ENCODE results near the gene PIP5K1B. TPM values are rescaled to one million over a fixed set of nuclear protein-coding genes. Genes with fewer than 3 reads are reported as not detected.

The PIP5K1B gene
- total RNA-seq, 1 experiment from 2014 or later: not detected

- no peak for DNase-seq
- Histone ChIP-seq H3K36me3 (ENCODE audit: insufficient read depth, low read length) (no peaks in the 10 kb centered on the region), H3K27ac (ENCODE audit: low read length) (no peak overlapping the region), H3K9me2 (replicated peaks; ENCODE audit: insufficient read depth, low read length) (no peaks in the 10 kb centered on the region), H3K4me3 (ENCODE audit: low read length) (no peak overlapping the region), H4K20me1 (ENCODE audit: insufficient read depth, low read depth, low read length) (no peaks in the 10 kb centered on the region), H3K9ac (ENCODE audit: low read length) (no peak overlapping the region), H3K79me2 (ENCODE audit: low read length) (no peaks in the 10 kb centered on the region), H3K27me3 (ENCODE audit: low read length) (no peaks in the 10 kb centered on the region), H3K4me2 (ENCODE audit: low read depth, low read length, poor library complexity, severe bottlenecking) (no peak overlapping the region), H3K9me3 (ENCODE audit: low read length) (no peaks in the 10 kb centered on the region), H2AFZ (ENCODE audit: low read length) (no peak overlapping the region), H3K4me1 (ENCODE audit: low read length) (no peaks in the 10 kb centered on the region)
Measured at GRCh38 chr9:68721666-68722330, 16.8 kb downstream of the PIP5K1B start.

- Histone ChIP-seq H3K4me2 (ENCODE audit: low read depth, low read length, poor library complexity, severe bottlenecking) (no peak overlapping the region), H3K79me2 (ENCODE audit: low read length) (no peaks in the 10 kb centered on the region), H3K9me2 (replicated peaks; ENCODE audit: insufficient read depth, low read length) (no peaks in the 10 kb centered on the region), H3K27me3 (ENCODE audit: low read length) (no peaks in the 10 kb centered on the region), H3K9ac (ENCODE audit: low read length) (no peak overlapping the region), H4K20me1 (ENCODE audit: insufficient read depth, low read depth, low read length) (no peaks in the 10 kb centered on the region), H3K4me3 (ENCODE audit: low read length) (no peak overlapping the region), H3K27ac (ENCODE audit: low read length) (no peak overlapping the region), H3K4me1 (ENCODE audit: low read length) (no peaks in the 10 kb centered on the region), H2AFZ (ENCODE audit: low read length) (no peak overlapping the region), H3K9me3 (ENCODE audit: low read length) (no peaks in the 10 kb centered on the region), H3K36me3 (ENCODE audit: insufficient read depth, low read length) (no peaks in the 10 kb centered on the region)
- DNase-seq: no peak
Measured at GRCh38 chr9:68725070-68725469, 20.0 kb downstream of the PIP5K1B start.

GRCh38 chr9:68726489-68726888, 21.4 kb downstream of the PIP5K1B start:
- H3K36me3 ChIP-seq (ENCODE audit: insufficient read depth, low read length): no peaks in the 10 kb centered on the region
- no peak overlapping the region for H3K27ac ChIP-seq (ENCODE audit: low read length)
- no peaks in the 10 kb centered on the region for H3K27me3 ChIP-seq (ENCODE audit: low read length)
- no peak for DNase-seq
- no peaks in the 10 kb centered on the region for H3K9me3 ChIP-seq (ENCODE audit: low read length)
- H4K20me1 ChIP-seq (ENCODE audit: insufficient read depth, low read depth, low read length): no peaks in the 10 kb centered on the region
- no peaks in the 10 kb centered on the region for H3K9me2 ChIP-seq (replicated peaks; ENCODE audit: insufficient read depth, low read length)
- no peaks in the 10 kb centered on the region for H3K4me1 ChIP-seq (ENCODE audit: low read length)
- no peak overlapping the region for H3K4me3 ChIP-seq (ENCODE audit: low read length)
- no peak overlapping the region for H3K9ac ChIP-seq (ENCODE audit: low read length)
- no peak overlapping the region for H3K4me2 ChIP-seq (ENCODE audit: low read depth, low read length, poor library complexity, severe bottlenecking)
- H2AFZ ChIP-seq (ENCODE audit: low read length): no peak overlapping the region
- no peaks in the 10 kb centered on the region for H3K79me2 ChIP-seq (ENCODE audit: low read length)

GRCh38 chr9:68727636-68728035, 22.6 kb downstream of the PIP5K1B start:
- Histone ChIP-seq H3K79me2 (ENCODE audit: low read length) (no peaks in the 10 kb centered on the region), H3K4me1 (ENCODE audit: low read length) (no peaks in the 10 kb centered on the region), H2AFZ (ENCODE audit: low read length) (no peak overlapping the region), H3K4me3 (ENCODE audit: low read length) (no peak overlapping the region), H3K9ac (ENCODE audit: low read length) (no peak overlapping the region), H3K9me2 (replicated peaks; ENCODE audit: insufficient read depth, low read length) (no peaks in the 10 kb centered on the region), H3K27me3 (ENCODE audit: low read length) (no peaks in the 10 kb centered on the region), H3K4me2 (ENCODE audit: low read depth, low read length, poor library complexity, severe bottlenecking) (no peak overlapping the region), H3K36me3 (ENCODE audit: insufficient read depth, low read length) (no peaks in the 10 kb centered on the region), H3K9me3 (ENCODE audit: low read length) (no peaks in the 10 kb centered on the region), H4K20me1 (ENCODE audit: insufficient read depth, low read depth, low read length) (no peaks in the 10 kb centered on the region), H3K27ac (ENCODE audit: low read length) (no peak overlapping the region)
- DNase-seq: no peak

GRCh38 chr9:68728731-68729130, 23.7 kb downstream of the PIP5K1B start:
- Histone ChIP-seq H3K9me3 (ENCODE audit: low read length) (no peaks in the 10 kb centered on the region), H3K79me2 (ENCODE audit: low read length) (no peaks in the 10 kb centered on the region), H3K9ac (ENCODE audit: low read length) (no peak overlapping the region), H4K20me1 (ENCODE audit: insufficient read depth, low read depth, low read length) (no peaks in the 10 kb centered on the region), H3K36me3 (ENCODE audit: insufficient read depth, low read length) (no peaks in the 10 kb centered on the region), H3K4me1 (ENCODE audit: low read length) (no peaks in the 10 kb centered on the region), H3K27me3 (ENCODE audit: low read length) (no peaks in the 10 kb centered on the region), H3K27ac (ENCODE audit: low read length) (no peak overlapping the region), H3K4me3 (ENCODE audit: low read length) (no peak overlapping the region), H2AFZ (ENCODE audit: low read length) (no peak overlapping the region), H3K4me2 (ENCODE audit: low read depth, low read length, poor library complexity, severe bottlenecking) (no peak overlapping the region), H3K9me2 (replicated peaks; ENCODE audit: insufficient read depth, low read length) (no peaks in the 10 kb centered on the region)
- DNase-seq: no peak

GRCh38 chr9:68730570-68731235, 25.7 kb downstream of the PIP5K1B start:
- Histone ChIP-seq H3K36me3 (ENCODE audit: insufficient read depth, low read length) (no peaks in the 10 kb centered on the region), H3K79me2 (ENCODE audit: low read length) (no peaks in the 10 kb centered on the region), H3K9ac (ENCODE audit: low read length) (no peak overlapping the region), H3K27ac (ENCODE audit: low read length) (no peak overlapping the region), H4K20me1 (ENCODE audit: insufficient read depth, low read depth, low read length) (no peaks in the 10 kb centered on the region), H3K9me3 (ENCODE audit: low read length) (no peaks in the 10 kb centered on the region), H3K4me3 (ENCODE audit: low read length) (no peak overlapping the region), H3K9me2 (replicated peaks; ENCODE audit: insufficient read depth, low read length) (no peaks in the 10 kb centered on the region), H3K4me2 (ENCODE audit: low read depth, low read length, poor library complexity, severe bottlenecking) (no peak overlapping the region), H3K27me3 (ENCODE audit: low read length) (no peaks in the 10 kb centered on the region), H2AFZ (ENCODE audit: low read length) (no peak overlapping the region), H3K4me1 (ENCODE audit: low read length) (no peaks in the 10 kb centered on the region)
- no peak for DNase-seq

- H3K27ac ChIP-seq (ENCODE audit: low read length): no peak overlapping the region
Measured at GRCh38 chr9:68731857-68732256, 26.8 kb downstream of the PIP5K1B start.

GRCh38 chr9:68732405-68733020, 27.5 kb downstream of the PIP5K1B start:
- H3K9ac ChIP-seq (ENCODE audit: low read length): no peak overlapping the region
- no peak overlapping the region for H3K27ac ChIP-seq (ENCODE audit: low read length)
- no peak overlapping the region for H2AFZ ChIP-seq (ENCODE audit: low read length)
- no peaks in the 10 kb centered on the region for H4K20me1 ChIP-seq (ENCODE audit: insufficient read depth, low read depth, low read length)
- H3K27me3 ChIP-seq (ENCODE audit: low read length): no peaks in the 10 kb centered on the region
- H3K4me3 ChIP-seq (ENCODE audit: low read length): no peak overlapping the region
- no peak for DNase-seq
- H3K4me2 ChIP-seq (ENCODE audit: low read depth, low read length, poor library complexity, severe bottlenecking): no peak overlapping the region
- H3K9me3 ChIP-seq (ENCODE audit: low read length): no peaks in the 10 kb centered on the region
- no peaks in the 10 kb centered on the region for H3K9me2 ChIP-seq (replicated peaks; ENCODE audit: insufficient read depth, low read length)
- H3K4me1 ChIP-seq (ENCODE audit: low read length): no peaks in the 10 kb centered on the region
- no peaks in the 10 kb centered on the region for H3K79me2 ChIP-seq (ENCODE audit: low read length)
- no peaks in the 10 kb centered on the region for H3K36me3 ChIP-seq (ENCODE audit: insufficient read depth, low read length)

More at GRCh38 chr9:68731857-68732256, 26.8 kb downstream of the PIP5K1B start:
- Histone ChIP-seq H3K27me3 (ENCODE audit: low read length) (no peaks in the 10 kb centered on the region), H3K36me3 (ENCODE audit: insufficient read depth, low read length) (no peaks in the 10 kb centered on the region), H3K9me2 (replicated peaks; ENCODE audit: insufficient read depth, low read length) (no peaks in the 10 kb centered on the region), H3K4me3 (ENCODE audit: low read length) (no peak overlapping the region), H3K4me2 (ENCODE audit: low read depth, low read length, poor library complexity, severe bottlenecking) (no peak overlapping the region), H4K20me1 (ENCODE audit: insufficient read depth, low read depth, low read length) (no peaks in the 10 kb centered on the region), H3K4me1 (ENCODE audit: low read length) (no peaks in the 10 kb centered on the region), H3K9me3 (ENCODE audit: low read length) (no peaks in the 10 kb centered on the region), H2AFZ (ENCODE audit: low read length) (no peak overlapping the region), H3K9ac (ENCODE audit: low read length) (no peak overlapping the region), H3K79me2 (ENCODE audit: low read length) (no peaks in the 10 kb centered on the region)
- DNase-seq: no peak
